ENCODE data around the gene YIPF6. TPM values are rescaled to one million over a fixed set of nuclear protein-coding genes. Genes with fewer than 3 reads are reported as not detected.
"Not testable (repeated sequence)": the region's sequence is repeated elsewhere in the genome, so short reads cannot be mapped to it uniquely, and the experiment has no call there.

The YIPF6 gene
- total RNA-seq, 1 experiment from 2014 or later, result 55.5 TPM

DNA sequence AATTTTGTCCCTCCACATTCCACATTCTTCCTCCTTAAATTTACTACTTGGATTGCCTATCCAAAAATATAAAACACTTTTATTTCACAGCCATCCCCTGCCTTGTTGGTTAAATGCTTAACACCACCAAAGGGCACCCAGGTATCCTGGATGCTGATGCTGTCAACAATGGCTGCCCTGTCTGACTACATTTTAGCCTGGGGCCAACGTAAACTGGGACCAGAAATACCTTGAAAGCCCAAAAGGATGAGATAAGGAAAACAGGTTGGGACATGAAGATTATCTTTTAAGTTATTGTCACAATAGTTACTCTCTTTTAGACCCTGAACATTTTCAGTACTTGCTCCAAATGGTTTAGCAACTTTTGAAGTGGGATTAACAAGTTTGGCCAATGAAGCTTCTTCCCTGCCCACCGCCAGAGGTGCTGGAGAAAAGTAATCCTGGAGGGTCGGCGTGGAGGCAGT, 775 bp upstream of the YIPF6 start:
- in situ Hi-C loops (cut with HindIII; ENCODE audit: low pct_unique_long_range_greater_than_20kb, low sequenced_read_pairs), result no loop called here
- DNase-seq (ENCODE audit: low read depth, low spot score), result no peak

DNA sequence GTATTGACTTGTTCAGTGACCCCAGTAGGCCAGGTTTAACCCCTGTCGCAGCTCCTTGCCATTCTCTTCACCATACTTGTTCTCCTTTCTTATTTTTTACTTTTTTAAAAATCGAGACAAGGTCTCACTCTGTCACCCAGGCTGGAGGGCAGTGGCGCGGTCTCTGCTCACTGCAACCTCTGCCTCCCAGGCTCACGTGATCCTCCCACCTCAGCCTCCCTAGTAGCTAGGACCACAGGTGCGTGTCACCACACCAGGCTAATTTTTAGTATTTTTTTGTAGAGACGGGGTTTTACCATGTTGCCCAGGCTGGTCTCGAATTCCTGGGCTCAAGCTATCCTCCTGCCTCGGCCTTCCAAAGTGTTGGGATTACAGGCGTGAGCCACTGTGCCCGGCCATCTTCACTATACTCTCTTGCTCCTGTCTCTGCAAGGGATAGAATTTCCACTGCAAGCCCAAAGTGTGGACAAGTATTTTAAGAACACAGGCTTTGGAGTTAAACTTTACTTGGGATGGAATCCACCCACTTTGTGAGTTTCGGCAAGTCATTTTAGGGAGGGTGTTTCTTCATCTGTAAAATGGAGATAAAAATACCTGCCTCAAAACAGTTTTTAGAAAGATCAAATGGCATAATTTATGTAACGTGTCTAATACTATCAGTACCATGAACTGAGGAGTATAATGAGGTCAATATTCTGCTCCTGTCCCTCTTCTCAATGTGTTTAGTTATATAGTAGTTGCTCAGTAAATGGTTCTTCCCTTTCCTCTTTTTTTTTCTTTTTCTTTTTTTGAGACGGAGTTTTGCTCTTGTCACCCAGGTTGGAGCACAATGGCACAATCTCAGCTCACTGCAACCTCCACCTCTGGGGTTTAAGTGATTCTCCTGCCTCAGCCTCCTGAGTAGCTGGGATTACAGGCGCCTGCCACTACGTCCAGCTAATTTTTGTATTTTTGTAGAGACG, 973 bp downstream of the YIPF6 start:
- in situ Hi-C loops (cut with HindIII; ENCODE audit: low pct_unique_long_range_greater_than_20kb, low sequenced_read_pairs), result no loop called here
- no peak for DNase-seq (ENCODE audit: low read depth, low spot score)

DNA sequence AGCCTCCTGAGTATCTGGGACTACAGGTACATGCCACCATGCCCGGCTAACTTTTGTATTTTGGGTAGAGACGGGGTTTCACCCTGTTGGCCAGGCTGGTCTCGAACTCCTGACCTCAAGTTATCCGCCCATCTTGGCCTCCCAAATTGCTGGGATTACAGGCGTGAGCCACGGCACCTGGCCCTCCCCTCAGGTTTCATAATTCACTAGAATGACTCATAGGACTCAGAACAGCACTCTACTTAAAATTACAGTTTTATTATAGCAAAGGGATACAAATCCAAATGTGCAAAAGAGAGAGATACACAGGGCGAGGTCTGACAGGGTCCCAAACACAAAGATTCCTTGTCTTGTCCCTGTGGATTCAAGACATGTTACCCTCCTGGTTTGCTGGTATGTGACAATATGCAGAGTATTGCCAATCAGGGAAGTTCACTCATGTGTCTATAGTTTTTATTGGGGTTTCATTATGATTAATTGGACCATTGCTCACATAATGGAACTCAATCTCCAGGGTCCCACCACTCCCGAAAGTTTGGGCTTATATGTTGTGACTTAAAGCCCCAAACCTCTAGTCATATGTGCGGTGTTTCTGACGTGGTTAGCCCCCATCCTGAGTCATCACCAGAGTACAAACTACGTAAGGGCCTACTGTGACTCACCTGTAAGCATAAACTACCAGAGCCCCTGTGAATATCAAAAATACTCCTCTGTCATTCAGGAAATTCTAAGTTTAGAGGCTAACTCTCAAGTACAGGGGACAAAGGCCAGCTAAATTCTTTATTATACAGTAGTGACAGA, 5.2 kb downstream of the YIPF6 start:
- in situ Hi-C loops (cut with HindIII; ENCODE audit: low pct_unique_long_range_greater_than_20kb, low sequenced_read_pairs), result no loop called here
- DNase-seq (ENCODE audit: low read depth, low spot score), result no peak

DNA sequence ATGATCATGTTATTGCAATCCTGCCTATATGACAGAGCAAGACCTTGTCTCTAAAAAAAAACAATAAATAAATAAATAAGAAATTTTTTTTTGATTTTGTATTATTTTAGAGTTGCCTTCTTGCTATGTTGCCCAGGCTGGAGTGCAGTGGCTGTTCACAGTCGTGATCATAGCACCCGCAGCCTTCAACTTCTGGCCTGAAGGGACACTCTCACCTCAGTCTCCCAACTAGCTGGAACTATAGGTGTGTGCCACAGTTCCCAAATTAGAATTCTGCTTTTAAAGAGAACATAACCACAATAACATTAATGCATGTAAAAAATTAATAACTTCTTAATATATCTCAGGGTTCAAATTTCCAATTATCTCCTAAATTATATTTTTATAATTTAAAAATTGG, 7.8 kb downstream of the YIPF6 start:
- in situ Hi-C loops (cut with HindIII; ENCODE audit: low pct_unique_long_range_greater_than_20kb, low sequenced_read_pairs), result no loop called here

DNA sequence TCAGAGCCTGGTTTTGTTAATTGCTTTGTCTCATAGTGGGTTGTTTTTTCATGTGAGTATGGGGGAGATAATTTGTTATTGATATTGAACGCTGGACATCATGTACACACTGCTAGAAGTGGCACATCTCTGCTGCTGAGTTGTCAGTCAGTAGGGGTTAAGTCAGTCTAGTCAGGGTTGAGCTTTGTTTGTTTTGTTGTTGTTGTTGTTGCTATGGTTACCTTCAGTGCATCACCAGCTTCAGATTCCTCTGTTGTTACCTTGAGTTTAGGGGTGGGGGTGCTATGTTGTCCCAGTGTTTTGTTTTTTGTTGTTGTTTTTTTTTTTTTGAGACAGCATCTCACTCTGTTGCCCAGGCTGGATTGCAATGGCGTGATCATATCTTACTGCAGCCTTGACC, 9.9 kb downstream of the YIPF6 start:
- in situ Hi-C loops (cut with HindIII; ENCODE audit: low pct_unique_long_range_greater_than_20kb, low sequenced_read_pairs), result no loop called here
- no peak for DNase-seq (ENCODE audit: low read depth, low spot score)

More for the DNA sequence above, 7.8 kb downstream of the YIPF6 start:
- no peak for DNase-seq (ENCODE audit: low read depth, low spot score)

DNA sequence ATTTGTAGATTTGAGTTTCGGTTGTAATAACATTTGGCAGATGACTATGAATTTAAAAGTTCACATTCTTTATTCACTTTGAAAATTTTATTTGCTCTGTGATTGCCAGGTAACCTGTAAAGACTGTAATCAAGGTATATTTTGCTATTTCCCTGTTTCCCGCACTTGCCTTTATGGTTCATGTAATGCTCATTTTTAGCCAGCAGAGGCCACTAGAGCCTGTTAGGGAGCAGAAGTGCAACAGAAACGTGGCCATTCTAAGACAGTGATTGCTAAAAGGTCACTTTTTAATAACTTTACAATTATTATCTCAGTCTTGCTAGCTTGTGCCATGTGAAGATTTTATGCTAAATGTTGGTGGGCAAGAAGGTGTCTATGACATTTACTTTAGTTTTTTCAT, 12.4 kb downstream of the YIPF6 start:
- in situ Hi-C loops (cut with HindIII; ENCODE audit: low pct_unique_long_range_greater_than_20kb, low sequenced_read_pairs), result no loop called here

DNA sequence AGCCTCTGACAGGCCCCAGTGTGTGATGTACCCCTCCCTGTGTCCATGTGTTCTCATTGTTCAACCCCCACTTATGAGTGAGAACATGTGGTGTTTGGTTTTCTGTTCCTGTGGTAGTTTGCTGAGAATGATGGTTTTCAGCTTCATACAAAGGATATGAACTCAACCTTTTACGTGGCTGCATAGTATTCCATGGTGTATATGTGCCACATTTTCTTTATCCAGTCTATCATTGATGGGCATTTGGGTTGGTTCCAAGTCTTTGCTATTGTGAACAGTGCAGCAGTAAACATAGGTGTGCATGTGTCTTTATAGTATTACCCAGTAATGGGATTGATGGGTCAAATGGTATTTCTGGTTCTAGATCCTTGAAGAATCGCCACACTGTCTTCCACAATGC, 25.8 kb downstream of the YIPF6 start:
- DNase-seq (ENCODE audit: low read depth, low spot score); in situ Hi-C loops (cut with HindIII; ENCODE audit: low pct_unique_long_range_greater_than_20kb, low sequenced_read_pairs): not testable (repeated sequence)

More for the DNA sequence above, 12.4 kb downstream of the YIPF6 start:
- peak; percentile 61 for DNase-seq (ENCODE audit: low read depth, low spot score)

DNA sequence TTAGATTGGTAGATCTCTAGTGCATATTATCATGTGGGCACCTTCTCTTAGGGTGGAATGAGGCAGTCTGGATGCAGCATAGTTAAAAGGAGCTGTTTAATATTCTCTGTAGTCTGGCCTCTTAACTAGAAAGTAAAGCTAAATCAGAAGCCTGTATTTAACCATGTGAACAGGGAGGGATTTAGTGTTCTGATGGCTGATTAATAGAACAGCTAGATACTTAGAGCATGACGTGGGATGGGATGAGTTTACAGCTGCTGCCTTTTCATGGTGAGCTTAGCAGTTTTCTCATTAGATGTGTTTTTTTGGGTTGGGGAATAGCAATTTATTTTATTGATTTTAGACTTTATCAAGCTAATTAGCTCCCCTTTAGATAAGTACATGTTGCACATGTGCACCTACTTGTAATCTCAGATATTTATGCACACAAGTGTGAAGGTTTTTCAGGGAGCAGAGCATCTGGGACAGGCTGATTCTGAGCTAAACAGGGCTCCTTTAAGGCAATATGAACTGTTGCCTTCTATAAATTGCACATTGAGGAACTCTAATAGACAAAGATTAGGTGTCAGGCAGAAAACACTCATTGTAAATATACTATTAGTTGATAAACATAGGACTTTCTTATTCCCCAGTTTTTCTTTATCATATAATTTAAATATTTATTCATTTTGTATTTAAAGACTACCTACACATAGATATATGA, 34.1 kb downstream of the YIPF6 start:
- in situ Hi-C loops (cut with HindIII; ENCODE audit: low pct_unique_long_range_greater_than_20kb, low sequenced_read_pairs), result no loop called here
- no peak for DNase-seq (ENCODE audit: low read depth, low spot score)

DNA sequence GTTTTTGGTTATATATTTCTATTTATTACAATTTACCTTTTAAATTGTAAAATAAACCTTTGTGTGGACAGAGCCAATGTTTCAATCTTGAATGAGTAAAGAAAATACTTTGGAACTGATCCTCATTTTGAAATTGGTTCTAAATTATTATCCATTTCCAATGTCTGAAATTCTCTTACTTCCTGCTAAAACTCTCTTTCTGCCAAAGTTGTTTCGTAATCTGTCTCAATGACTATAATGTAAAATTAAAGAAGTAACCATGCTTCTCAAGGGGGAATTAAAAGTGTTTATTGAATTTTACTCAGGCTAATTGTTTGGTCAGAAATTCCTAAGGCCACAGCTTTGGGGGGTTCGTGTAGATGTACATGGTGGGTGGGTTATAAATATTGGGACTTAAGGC, 34.8 kb downstream of the YIPF6 start:
- no peak for DNase-seq (ENCODE audit: low read depth, low spot score)
- in situ Hi-C loops (cut with HindIII; ENCODE audit: low pct_unique_long_range_greater_than_20kb, low sequenced_read_pairs), result no loop called here

DNA sequence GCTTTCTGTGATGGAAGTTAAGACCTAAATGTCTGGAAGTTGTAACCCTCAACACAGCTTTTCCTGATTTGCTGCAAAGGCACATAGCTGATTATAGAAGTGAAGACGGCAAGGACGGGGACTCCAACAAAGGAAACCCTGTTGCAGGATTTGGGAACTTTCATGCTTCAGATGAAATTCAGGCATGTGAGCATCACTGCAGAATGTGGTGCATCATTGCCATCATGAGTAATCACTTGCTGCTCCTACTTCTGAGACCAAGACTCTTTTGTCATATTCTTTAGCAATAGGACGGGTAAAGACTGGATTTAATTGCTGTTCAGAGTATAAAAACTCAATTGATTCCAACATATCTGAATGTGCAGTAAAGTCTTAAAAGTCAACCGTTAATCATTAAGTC, 35.8 kb downstream of the YIPF6 start:
- in situ Hi-C loops (cut with HindIII; ENCODE audit: low pct_unique_long_range_greater_than_20kb, low sequenced_read_pairs), result no loop called here
- DNase-seq (ENCODE audit: low read depth, low spot score), result peak; percentile 90

DNA sequence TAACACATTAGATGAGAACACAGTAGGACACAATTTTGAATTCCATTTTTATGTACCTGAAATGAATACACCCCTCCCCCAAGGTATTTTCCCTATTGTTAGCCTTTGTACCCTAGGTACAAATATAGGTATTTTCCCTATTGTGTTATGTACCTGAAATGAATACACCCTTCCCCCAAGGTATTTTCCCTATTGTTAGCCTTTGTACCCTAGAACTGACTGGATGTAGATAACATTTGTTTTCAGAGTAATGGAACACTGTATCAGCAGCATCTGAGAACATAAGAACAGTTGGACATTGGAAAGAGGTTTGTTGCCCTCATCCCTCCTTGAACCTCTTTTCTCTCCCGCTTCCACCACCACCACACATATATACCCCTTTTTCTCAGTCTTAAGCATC, 37.6 kb downstream of the YIPF6 start:
- in situ Hi-C loops (cut with HindIII; ENCODE audit: low pct_unique_long_range_greater_than_20kb, low sequenced_read_pairs), result no loop called here
- DNase-seq (ENCODE audit: low read depth, low spot score), result no peak

DNA sequence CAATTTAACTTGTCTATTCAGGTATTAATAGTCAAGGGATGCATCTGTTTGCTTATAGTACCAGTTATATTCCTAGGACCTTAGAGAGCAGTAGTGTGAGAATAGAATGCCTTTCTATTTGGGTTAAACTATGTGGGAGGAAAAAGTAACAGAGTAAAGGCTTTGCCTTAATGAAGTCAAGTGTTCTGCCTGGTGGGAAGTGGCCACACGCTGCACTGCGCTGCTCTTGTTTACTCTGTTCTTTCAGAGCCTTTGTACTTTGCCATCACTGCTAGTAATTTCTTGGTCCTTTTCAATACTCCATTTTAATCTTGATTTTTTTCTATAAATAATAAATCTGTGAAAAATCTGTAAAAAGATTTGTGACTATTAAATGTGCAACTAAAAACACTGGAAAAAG, 38.0 kb downstream of the YIPF6 start:
- no peak for DNase-seq (ENCODE audit: low read depth, low spot score)
- in situ Hi-C loops (cut with HindIII; ENCODE audit: low pct_unique_long_range_greater_than_20kb, low sequenced_read_pairs), result no loop called here

DNA sequence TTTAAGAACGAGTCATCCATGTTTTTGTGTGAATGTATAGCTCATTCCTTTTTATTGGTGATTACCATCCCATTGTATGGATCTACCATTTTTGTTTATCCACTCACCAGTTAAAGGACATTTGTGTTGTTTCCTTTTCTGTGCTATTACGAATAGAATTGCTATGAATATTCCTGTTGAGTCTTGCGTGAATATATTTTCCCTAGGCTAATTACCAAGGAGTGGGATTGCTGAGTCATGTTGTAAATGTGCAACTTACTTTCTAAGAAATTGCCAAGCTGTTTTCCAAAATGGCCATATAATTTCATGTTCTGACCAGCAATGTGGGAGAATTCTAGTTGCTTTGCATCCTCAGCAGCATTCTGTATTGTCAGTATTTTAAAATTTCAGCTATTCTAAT, 51.3 kb downstream of the YIPF6 start:
- no peak for DNase-seq (ENCODE audit: low read depth, low spot score)
- in situ Hi-C loops (cut with HindIII; ENCODE audit: low pct_unique_long_range_greater_than_20kb, low sequenced_read_pairs), result no loop called here

DNA sequence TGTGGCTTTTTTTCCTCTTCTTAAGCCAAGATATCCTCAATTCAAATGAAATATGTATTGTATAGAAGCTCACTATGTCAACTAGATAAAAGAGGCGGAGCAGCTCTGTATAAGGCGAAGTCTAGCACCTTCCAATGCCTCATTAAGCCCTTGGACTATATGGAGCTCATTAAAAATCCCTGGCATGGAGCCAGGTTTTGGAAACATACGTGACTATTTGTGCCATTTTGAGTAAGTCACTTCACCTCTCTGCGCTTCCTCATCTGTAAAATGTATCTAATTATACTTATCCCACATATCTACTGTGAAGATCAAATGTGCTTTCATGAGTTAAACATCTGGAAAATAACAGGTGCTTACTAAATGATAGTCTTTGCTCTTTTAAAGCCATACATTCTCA, 57.2 kb downstream of the YIPF6 start:
- in situ Hi-C loops (cut with HindIII; ENCODE audit: low pct_unique_long_range_greater_than_20kb, low sequenced_read_pairs), result no loop called here
- DNase-seq (ENCODE audit: low read depth, low spot score), result no peak

DNA sequence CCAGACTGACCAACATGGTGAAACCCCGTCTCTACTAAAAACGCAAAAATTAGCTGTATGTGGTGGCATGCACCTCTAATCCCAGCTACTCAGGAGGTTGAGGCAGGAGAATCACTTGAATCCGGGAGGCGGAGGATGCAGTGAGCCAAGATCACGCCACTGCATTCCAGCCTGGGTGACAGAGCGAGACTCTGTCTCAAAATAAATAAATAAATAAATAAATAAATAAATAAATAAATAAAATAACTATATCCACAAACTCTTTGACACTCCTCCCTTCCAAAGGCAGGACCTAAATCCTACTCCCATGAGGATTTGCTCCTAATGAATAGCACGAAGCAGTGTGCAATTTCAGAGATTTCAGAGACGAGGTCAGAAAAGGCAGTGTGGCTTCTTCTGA, 58.3 kb downstream of the YIPF6 start:
- in situ Hi-C loops (cut with HindIII; ENCODE audit: low pct_unique_long_range_greater_than_20kb, low sequenced_read_pairs); DNase-seq (ENCODE audit: low read depth, low spot score): not testable (repeated sequence)

DNA sequence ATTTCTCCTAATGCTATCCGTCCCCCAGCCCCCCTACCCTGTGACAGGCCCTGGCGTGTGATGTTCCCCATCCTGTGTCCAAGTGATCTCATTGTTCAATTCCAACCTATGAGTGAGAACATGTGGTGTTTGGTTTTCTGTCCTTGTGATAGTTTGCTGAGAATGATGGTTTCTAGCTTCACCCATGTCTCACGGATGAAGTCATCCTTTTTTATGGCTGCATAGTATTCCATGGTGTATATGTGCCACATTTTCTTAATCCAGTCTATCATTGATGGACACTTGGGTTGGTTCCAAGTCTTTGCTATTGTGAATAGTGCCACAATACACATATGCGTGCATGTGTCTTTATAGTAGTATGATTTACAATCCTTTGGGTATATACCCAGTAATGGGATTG, 61.1 kb downstream of the YIPF6 start:
- DNase-seq (ENCODE audit: low read depth, low spot score); in situ Hi-C loops (cut with HindIII; ENCODE audit: low pct_unique_long_range_greater_than_20kb, low sequenced_read_pairs): not testable (repeated sequence)

DNA sequence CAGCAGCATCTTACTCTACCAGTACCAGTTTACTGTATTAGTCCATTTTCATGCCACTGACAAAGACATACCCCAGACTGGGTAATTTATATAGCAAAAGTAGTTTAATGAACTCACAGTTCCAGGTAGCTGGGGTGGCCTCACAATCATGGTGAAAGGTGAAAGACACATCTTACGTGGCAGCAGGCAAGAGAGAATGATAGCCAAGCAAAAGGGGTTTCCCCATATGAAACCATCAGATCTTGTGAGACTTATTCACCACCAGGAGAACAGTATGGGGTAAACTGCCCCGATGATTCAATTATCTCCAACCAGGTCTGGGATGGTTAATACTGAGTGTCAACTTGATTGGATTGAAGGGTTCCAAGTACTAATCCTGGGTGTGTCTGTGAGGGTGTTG, 69.3 kb downstream of the YIPF6 start:
- in situ Hi-C loops (cut with HindIII; ENCODE audit: low pct_unique_long_range_greater_than_20kb, low sequenced_read_pairs), result no loop called here

DNA sequence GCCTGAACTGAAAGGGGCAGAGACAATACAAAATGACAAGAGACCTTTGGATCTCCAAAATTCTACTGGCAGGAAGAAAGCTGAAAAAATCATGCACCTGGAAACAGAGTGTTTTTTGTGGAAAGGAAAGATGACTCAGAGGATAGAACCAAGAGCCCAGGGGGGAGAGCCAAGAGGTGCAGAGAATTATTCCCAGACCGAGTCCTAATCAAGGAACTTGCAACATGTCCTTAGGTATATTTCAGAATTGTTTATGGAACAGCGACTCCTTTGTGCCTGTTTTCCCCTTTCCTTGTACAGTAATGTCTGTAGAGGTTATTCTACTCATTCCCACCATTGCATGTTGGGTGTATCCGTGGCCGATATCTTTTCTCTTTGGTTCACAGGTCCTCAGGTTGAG, 71.7 kb downstream of the YIPF6 start:
- DNase-seq (ENCODE audit: low read depth, low spot score), result no peak

More for the DNA sequence above, 69.3 kb downstream of the YIPF6 start:
- DNase-seq (ENCODE audit: low read depth, low spot score), result no peak

More for the DNA sequence above, 71.7 kb downstream of the YIPF6 start:
- in situ Hi-C loops (cut with HindIII; ENCODE audit: low pct_unique_long_range_greater_than_20kb, low sequenced_read_pairs), result no loop called here

All from SK-MEL-5 (cell line).